Measurements from ENCODE around the gene ADM.

ADM gene

GRCh38 chr11:10350334-10350733, 45.5 kb downstream of the ADM start:
- no peaks in the 10 kb centered on the region for H3K9me3 Mint-ChIP-seq
- H3K4me3 Mint-ChIP-seq, result no peak overlapping the region
- no peaks in the 10 kb centered on the region for H3K4me1 Mint-ChIP-seq (ENCODE audit: low read depth)
- H3K27ac Mint-ChIP-seq, result no peak overlapping the region
- H3K36me3 Mint-ChIP-seq (ENCODE audit: low read depth), result no peaks in the 10 kb centered on the region
- H3K27me3 Mint-ChIP-seq (ENCODE audit: low read depth), result peaks cover 16% of the 10 kb centered on the region
- no peak for DNase-seq (ENCODE audit: low spot score)

- DNase-seq (ENCODE audit: low spot score), result no peak
- Mint-ChIP-seq H3K9me3 (no peaks in the 10 kb centered on the region), H3K36me3 (ENCODE audit: low read depth) (no peaks in the 10 kb centered on the region), H3K4me3 (no peak overlapping the region), H3K27me3 (ENCODE audit: low read depth) (peaks cover 24% of the 10 kb centered on the region), H3K27ac (no peak overlapping the region), H3K4me1 (ENCODE audit: low read depth) (no peaks in the 10 kb centered on the region)
These were observed 46.5 kb downstream of the ADM start for GRCh38 chr11:10351435-10351764.

- H3K4me1 Mint-ChIP-seq (ENCODE audit: low read depth), result no peaks in the 10 kb centered on the region
- H3K9me3 Mint-ChIP-seq, result no peaks in the 10 kb centered on the region
- no peaks in the 10 kb centered on the region for H3K36me3 Mint-ChIP-seq (ENCODE audit: low read depth)
- DNase-seq (ENCODE audit: low spot score), result no peak
- no peak overlapping the region for H3K27ac Mint-ChIP-seq
- H3K27me3 Mint-ChIP-seq (ENCODE audit: low read depth), result peaks cover 24% of the 10 kb centered on the region
- no peak overlapping the region for H3K4me3 Mint-ChIP-seq
These were observed 47.1 kb downstream of the ADM start for GRCh38 chr11:10351765-10352641.

DNA sequence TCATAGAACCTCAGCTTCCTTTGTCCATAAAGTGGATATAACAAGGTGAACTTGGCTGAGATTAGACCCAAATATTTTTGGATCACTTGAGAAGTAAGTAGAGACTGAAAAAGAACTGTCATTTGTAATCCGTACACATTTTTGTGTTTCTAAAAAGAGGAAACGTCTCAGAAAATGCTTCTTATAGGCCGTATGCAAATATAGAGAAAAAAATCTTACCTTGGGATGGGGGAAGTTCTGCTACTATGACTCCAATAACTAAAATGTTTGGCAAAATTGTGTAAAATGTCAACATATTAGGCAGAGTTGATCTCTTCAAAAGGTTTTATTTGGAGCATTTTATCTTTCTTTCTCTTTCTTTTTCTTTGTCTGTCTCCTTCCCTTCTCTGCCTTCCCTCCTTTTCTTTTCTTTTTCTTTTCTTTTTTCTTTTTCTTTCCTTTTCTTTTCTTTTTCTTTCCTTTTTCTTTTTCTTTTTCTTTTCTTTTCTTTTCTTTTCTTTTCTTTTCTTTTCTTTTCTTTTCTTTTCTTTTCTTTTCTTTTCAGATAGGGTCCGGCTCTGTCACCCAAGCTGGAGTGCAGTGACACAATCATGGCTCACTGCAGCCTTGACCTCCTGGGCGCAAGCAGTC, 48.2 kb downstream of the ADM start:
- no peak for DNase-seq (ENCODE audit: low spot score)
- Mint-ChIP-seq H3K4me3 (no peak overlapping the region), H3K27me3 (ENCODE audit: low read depth) (peaks cover 22% of the 10 kb centered on the region), H3K9me3 (no peaks in the 10 kb centered on the region), H3K36me3 (ENCODE audit: low read depth) (no peaks in the 10 kb centered on the region), H3K27ac (no peak overlapping the region), H3K4me1 (ENCODE audit: low read depth) (no peaks in the 10 kb centered on the region)

- DNase-seq (ENCODE audit: low spot score), result no peak
- Mint-ChIP-seq H3K27me3 (ENCODE audit: low read depth) (peaks cover 25% of the 10 kb centered on the region), H3K4me3 (no peak overlapping the region)
These were observed 49.5 kb downstream of the ADM start for GRCh38 chr11:10354389-10354788.

DNA sequence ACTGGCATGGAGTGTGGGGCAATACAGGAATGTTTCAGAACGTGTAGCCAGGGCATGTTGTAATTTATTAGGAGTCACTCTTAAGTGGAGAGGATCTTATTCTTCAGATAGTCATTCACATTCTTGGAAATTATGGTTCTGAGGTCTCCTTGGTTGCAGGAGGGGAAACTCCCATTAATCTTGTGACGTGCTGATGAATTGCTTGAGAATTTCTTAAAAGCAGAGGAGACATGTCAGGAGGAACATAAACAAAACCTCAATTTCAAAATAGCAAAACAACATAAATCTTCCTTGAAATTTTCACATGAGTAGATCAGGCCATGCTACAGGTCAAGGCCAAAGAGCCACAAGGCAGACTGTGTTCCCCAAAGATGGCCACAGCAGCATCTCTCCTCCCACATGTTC, 50.4 kb downstream of the ADM start:
- H3K36me3 Mint-ChIP-seq (ENCODE audit: low read depth), result no peaks in the 10 kb centered on the region
- H3K9me3 Mint-ChIP-seq, result no peaks in the 10 kb centered on the region
- DNase-seq (ENCODE audit: low spot score), result no peak
- H3K27ac Mint-ChIP-seq, result no peak overlapping the region
- H3K27me3 Mint-ChIP-seq (ENCODE audit: low read depth), result peaks cover 30% of the 10 kb centered on the region
- H3K4me1 Mint-ChIP-seq (ENCODE audit: low read depth), result no peaks in the 10 kb centered on the region
- H3K4me3 Mint-ChIP-seq, result no peak overlapping the region

More at GRCh38 chr11:10354389-10354788, 49.5 kb downstream of the ADM start:
- no peak overlapping the region for H3K27ac Mint-ChIP-seq
- H3K9me3 Mint-ChIP-seq, result no peaks in the 10 kb centered on the region
- no peaks in the 10 kb centered on the region for H3K4me1 Mint-ChIP-seq (ENCODE audit: low read depth)
- no peaks in the 10 kb centered on the region for H3K36me3 Mint-ChIP-seq (ENCODE audit: low read depth)

DNA sequence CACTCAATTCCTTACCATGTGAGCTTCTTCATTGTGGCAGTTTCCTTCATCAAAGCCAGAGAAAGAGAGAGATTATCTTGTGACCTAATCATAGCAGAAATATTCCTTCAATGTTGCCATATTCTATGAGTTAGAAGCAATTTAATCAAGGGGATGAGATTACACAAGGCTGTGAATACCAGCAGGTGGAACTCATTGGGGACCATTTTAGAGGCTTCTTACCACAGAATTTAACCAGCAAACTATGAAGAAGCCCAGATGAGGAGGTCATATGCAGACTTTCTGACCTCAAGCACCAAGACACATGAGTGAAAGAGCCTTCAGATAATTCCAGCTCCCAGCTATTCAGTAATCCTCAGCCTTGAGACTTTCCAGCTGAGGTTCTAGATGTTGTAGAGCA, 51.3 kb downstream of the ADM start:
- Mint-ChIP-seq H3K9me3 (no peaks in the 10 kb centered on the region), H3K27ac (no peak overlapping the region), H3K36me3 (ENCODE audit: low read depth) (no peaks in the 10 kb centered on the region), H3K27me3 (ENCODE audit: low read depth) (peaks cover 29% of the 10 kb centered on the region), H3K4me3 (no peak overlapping the region), H3K4me1 (ENCODE audit: low read depth) (no peaks in the 10 kb centered on the region)
- DNase-seq (ENCODE audit: low spot score), result no peak
